ENCODE results near the gene PDHA1. TPM values are rescaled to one million over a fixed set of nuclear protein-coding genes. Genes with fewer than 3 reads are reported as not detected.

PDHA1 gene
- total RNA-seq, 1 experiment from 2014 or later = 164 TPM

DNA sequence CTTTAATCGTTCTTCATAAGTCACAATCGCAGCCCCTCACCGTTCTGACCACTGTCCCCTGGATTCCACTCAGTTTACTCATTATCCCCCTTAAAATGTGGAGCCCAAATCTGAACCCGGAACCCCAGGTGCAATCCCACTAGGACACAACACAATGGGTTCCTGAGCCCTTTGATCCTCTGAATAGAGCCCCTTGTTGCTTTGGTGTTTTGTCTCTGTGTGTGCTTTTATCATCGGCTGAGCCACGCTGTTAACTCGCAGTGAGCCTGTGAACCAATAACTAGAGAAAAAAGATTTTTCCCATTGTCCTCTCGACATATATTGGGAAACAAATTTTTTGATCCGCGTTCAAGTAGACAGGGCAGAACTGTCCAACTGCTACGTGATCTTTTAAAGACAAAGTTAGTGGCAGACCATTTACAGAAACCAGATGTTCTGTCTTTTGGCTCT lies 617 bp upstream of the PDHA1 start:
- peaks cover 28% of the 10 kb centered on the region for H3K4me1 ChIP-seq (ENCODE audit: low read length)
- DNase-seq = peak; percentile 45
- H3K27ac ChIP-seq (ENCODE audit: low read length) = peak overlapping the region; percentile 42; the same call in 1 of the 2 replicates
- H3K27me3 ChIP-seq (ENCODE audit: low read length) = no peaks in the 10 kb centered on the region
- H4K20me1 ChIP-seq (ENCODE audit: insufficient read depth, low read depth, low read length) = peaks cover 4% of the 10 kb centered on the region; the same call in 1 of the 2 replicates
- H3K9me3 ChIP-seq (ENCODE audit: low read length) = no peaks in the 10 kb centered on the region
- 0 out of 2 replicates have a peak overlapping the region, but pooled peaks have one; percentile 9 for H2AFZ ChIP-seq (ENCODE audit: low read length)
- H3K9ac ChIP-seq (ENCODE audit: low read length) = peak overlapping the region; percentile 69
- H3K9me2 ChIP-seq (replicated peaks; ENCODE audit: insufficient read depth, low read length) = no peaks in the 10 kb centered on the region
- H3K79me2 ChIP-seq (ENCODE audit: low read length) = peaks cover 41% of the 10 kb centered on the region
- H3K4me3 ChIP-seq (ENCODE audit: low read length) = peak overlapping the region; percentile 78
- no peaks in the 10 kb centered on the region for H3K36me3 ChIP-seq (ENCODE audit: insufficient read depth, low read length)
- peak overlapping the region; percentile 72 for H3K4me2 ChIP-seq (ENCODE audit: low read depth, low read length, poor library complexity, severe bottlenecking)

DNA sequence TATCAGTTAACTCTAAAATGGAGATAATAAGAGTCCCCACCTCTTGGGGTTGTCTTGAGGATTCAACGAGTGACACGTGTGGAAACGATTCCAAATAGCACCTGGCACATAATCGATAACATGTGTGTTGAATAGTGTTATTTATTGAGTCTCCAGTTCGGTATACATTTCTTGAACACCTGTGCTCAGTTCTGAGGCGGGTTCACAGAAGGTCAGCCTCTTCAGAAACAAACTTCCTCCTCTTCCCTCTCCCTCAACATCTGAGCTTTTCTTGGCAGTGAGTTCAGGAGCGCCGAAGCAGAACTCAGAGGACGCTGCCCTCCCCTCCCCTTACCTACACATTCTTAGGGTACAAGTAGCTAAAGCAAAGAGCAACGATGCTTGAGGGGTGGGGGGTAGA lies 934 bp downstream of the PDHA1 start:
- H3K4me1 ChIP-seq (ENCODE audit: low read length) = peaks cover 28% of the 10 kb centered on the region
- no peaks in the 10 kb centered on the region for H3K27me3 ChIP-seq (ENCODE audit: low read length)
- H3K36me3 ChIP-seq (ENCODE audit: insufficient read depth, low read length) = no peaks in the 10 kb centered on the region
- peak overlapping the region; percentile 68 for H3K4me2 ChIP-seq (ENCODE audit: low read depth, low read length, poor library complexity, severe bottlenecking)
- H3K4me3 ChIP-seq (ENCODE audit: low read length) = peak overlapping the region; percentile 78
- H4K20me1 ChIP-seq (ENCODE audit: insufficient read depth, low read depth, low read length) = peaks cover 4% of the 10 kb centered on the region; the same call in 1 of the 2 replicates
- no peaks in the 10 kb centered on the region for H3K9me3 ChIP-seq (ENCODE audit: low read length)
- H3K9me2 ChIP-seq (replicated peaks; ENCODE audit: insufficient read depth, low read length) = no peaks in the 10 kb centered on the region
- peak; percentile 36 for DNase-seq
- H3K27ac ChIP-seq (ENCODE audit: low read length) = no peak overlapping the region
- H3K79me2 ChIP-seq (ENCODE audit: low read length) = peaks cover 47% of the 10 kb centered on the region
- H3K9ac ChIP-seq (ENCODE audit: low read length) = peak overlapping the region; percentile 78
- H2AFZ ChIP-seq (ENCODE audit: low read length) = no peak overlapping the region

DNA sequence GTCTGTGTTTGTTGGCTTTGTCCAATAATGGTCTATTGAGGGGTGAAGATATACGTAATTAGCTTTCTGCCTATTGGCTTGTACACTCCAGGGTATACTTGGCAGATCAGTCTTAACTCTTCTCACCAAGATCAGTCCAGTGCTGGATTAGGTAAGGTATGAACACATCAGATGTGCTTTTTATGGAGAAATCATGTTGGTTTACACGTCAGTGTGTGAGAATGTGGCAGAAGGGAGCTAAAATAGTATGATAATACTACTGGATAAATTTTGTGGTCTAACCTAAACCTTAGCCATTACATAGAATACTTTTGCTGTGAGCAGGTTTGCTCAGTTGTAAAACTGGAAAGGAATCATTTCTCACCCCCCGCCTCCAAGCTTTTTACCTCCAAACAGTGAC lies 4.2 kb downstream of the PDHA1 start:
- H2AFZ ChIP-seq (ENCODE audit: low read length) = no peak overlapping the region
- no peaks in the 10 kb centered on the region for H3K9me2 ChIP-seq (replicated peaks; ENCODE audit: insufficient read depth, low read length)
- H3K9me3 ChIP-seq (ENCODE audit: low read length) = no peaks in the 10 kb centered on the region
- no peak overlapping the region for H3K27ac ChIP-seq (ENCODE audit: low read length)
- peaks cover 30% of the 10 kb centered on the region for H3K4me1 ChIP-seq (ENCODE audit: low read length)
- DNase-seq = no peak
- no peaks in the 10 kb centered on the region for H3K27me3 ChIP-seq (ENCODE audit: low read length)
- H3K9ac ChIP-seq (ENCODE audit: low read length) = no peak overlapping the region
- peaks cover 6% of the 10 kb centered on the region; the same call in 1 of the 2 replicates for H3K36me3 ChIP-seq (ENCODE audit: insufficient read depth, low read length)
- no peak overlapping the region for H3K4me2 ChIP-seq (ENCODE audit: low read depth, low read length, poor library complexity, severe bottlenecking)
- peaks cover 47% of the 10 kb centered on the region for H3K79me2 ChIP-seq (ENCODE audit: low read length)
- H3K4me3 ChIP-seq (ENCODE audit: low read length) = no peak overlapping the region
- H4K20me1 ChIP-seq (ENCODE audit: insufficient read depth, low read depth, low read length) = peaks cover 4% of the 10 kb centered on the region; the same call in 1 of the 2 replicates

DNA sequence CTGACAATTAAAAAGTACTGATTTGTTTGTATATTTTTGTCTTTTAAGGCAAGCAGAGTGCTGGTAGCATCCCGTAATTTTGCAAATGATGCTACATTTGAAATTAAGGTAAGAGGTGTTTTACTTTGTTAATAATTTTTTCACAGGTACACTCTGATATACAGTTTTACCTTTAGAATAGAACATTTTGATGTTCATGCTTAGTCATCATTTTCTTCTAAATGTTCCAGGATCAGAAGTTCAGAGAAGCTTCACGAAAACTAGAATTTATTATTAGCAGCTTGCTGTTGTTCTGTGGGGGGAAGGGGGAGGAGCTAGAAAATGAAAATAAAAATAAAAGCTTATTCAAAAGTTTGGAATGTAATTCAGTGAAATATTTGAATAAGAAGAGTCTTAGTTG lies 5.5 kb downstream of the PDHA1 start:
- Histone ChIP-seq H4K20me1 (ENCODE audit: insufficient read depth, low read depth, low read length) (peaks cover 4% of the 10 kb centered on the region; the same call in 1 of the 2 replicates), H3K9me2 (replicated peaks; ENCODE audit: insufficient read depth, low read length) (no peaks in the 10 kb centered on the region), H3K9me3 (ENCODE audit: low read length) (no peaks in the 10 kb centered on the region), H2AFZ (ENCODE audit: low read length) (no peak overlapping the region), H3K9ac (ENCODE audit: low read length) (no peak overlapping the region), H3K27ac (ENCODE audit: low read length) (no peak overlapping the region), H3K4me2 (ENCODE audit: low read depth, low read length, poor library complexity, severe bottlenecking) (no peak overlapping the region), H3K27me3 (ENCODE audit: low read length) (no peaks in the 10 kb centered on the region), H3K36me3 (ENCODE audit: insufficient read depth, low read length) (peaks cover 6% of the 10 kb centered on the region; the same call in 1 of the 2 replicates), H3K79me2 (ENCODE audit: low read length) (peaks cover 44% of the 10 kb centered on the region), H3K4me3 (ENCODE audit: low read length) (no peak overlapping the region), H3K4me1 (ENCODE audit: low read length) (peaks cover 25% of the 10 kb centered on the region)
- DNase-seq = no peak

DNA sequence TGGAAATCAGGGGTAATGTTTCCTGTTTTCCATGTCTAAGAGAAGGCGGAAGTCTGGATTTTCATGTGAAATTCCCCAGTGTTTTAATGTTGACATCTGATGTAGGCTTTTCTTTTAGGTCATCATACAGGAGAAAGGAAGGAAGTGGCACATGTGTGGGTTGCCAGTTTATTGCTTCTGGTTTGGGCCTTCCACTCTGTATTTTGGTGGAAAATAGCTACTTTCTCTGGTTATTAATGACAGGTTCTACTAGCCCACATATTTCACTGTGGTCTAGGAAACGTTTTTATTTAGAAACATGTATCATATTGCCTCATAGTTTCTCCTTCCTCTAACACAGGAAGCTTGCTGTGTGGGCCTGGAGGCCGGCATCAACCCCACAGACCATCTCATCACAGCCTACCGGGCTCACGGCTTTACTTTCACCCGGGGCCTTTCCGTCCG lies 7.2 kb downstream of the PDHA1 start:
- H3K79me2 ChIP-seq (ENCODE audit: low read length) = peaks cover 27% of the 10 kb centered on the region
- no peaks in the 10 kb centered on the region for H3K9me3 ChIP-seq (ENCODE audit: low read length)
- H3K36me3 ChIP-seq (ENCODE audit: insufficient read depth, low read length) = peaks cover 6% of the 10 kb centered on the region; the same call in 1 of the 2 replicates
- H3K9ac ChIP-seq (ENCODE audit: low read length) = no peak overlapping the region
- peaks cover 14% of the 10 kb centered on the region for H3K4me1 ChIP-seq (ENCODE audit: low read length)
- no peak overlapping the region for H3K4me2 ChIP-seq (ENCODE audit: low read depth, low read length, poor library complexity, severe bottlenecking)
- no peak overlapping the region for H2AFZ ChIP-seq (ENCODE audit: low read length)
- no peaks in the 10 kb centered on the region for H4K20me1 ChIP-seq (ENCODE audit: insufficient read depth, low read depth, low read length)
- H3K27ac ChIP-seq (ENCODE audit: low read length) = no peak overlapping the region
- no peak overlapping the region for H3K4me3 ChIP-seq (ENCODE audit: low read length)
- no peaks in the 10 kb centered on the region for H3K27me3 ChIP-seq (ENCODE audit: low read length)
- no peaks in the 10 kb centered on the region for H3K9me2 ChIP-seq (replicated peaks; ENCODE audit: insufficient read depth, low read length)
- DNase-seq = no peak

DNA sequence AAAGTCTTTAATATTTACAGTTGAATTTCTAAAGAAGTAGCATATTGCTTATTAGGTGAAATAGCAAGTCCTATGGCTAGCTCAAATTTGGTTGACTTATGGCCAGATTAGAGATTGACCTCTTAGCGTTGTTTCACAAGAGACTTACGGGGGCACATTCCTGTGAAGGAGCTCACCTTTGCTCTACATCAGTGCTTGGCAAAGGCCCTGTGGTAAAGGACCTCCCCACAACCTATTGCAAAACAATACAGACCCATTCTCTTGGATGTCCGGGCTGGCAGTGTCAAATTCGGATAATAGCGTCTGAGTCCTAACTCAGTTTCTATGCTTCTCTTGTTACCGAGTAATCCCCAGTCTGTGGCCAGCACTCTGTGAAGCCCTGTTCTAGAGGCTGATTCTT lies 10.9 kb downstream of the PDHA1 start:
- Histone ChIP-seq H3K36me3 (ENCODE audit: insufficient read depth, low read length) (peaks cover 14% of the 10 kb centered on the region; the same call in 1 of the 2 replicates), H3K9me2 (replicated peaks; ENCODE audit: insufficient read depth, low read length) (no peaks in the 10 kb centered on the region), H3K4me2 (ENCODE audit: low read depth, low read length, poor library complexity, severe bottlenecking) (no peak overlapping the region), H3K4me1 (ENCODE audit: low read length) (peaks cover 13% of the 10 kb centered on the region), H3K9ac (ENCODE audit: low read length) (no peak overlapping the region), H4K20me1 (ENCODE audit: insufficient read depth, low read depth, low read length) (no peaks in the 10 kb centered on the region), H3K4me3 (ENCODE audit: low read length) (no peak overlapping the region), H3K9me3 (ENCODE audit: low read length) (no peaks in the 10 kb centered on the region), H3K27ac (ENCODE audit: low read length) (no peak overlapping the region), H3K27me3 (ENCODE audit: low read length) (no peaks in the 10 kb centered on the region), H3K79me2 (ENCODE audit: low read length) (no peaks in the 10 kb centered on the region), H2AFZ (ENCODE audit: low read length) (no peak overlapping the region)
- DNase-seq = no peak

DNA sequence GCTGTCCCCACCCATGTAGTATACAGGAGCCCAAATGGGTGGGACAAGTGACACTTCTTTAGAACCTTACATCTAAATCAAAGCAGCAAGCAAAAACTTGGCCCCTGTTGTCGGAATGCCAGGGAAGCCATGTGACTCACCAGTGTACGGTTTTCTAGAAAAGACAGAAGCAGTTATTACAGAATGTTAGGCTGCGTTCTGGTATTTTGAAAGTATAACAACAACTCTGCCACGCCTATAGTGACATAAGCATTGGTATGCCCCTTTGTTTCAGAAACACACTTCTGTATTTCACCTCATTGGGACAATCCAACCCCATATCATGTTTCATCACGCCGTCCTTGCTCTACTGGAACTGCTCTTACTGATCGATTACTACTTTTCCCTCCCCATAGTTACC lies 14.8 kb downstream of the PDHA1 start:
- H2AFZ ChIP-seq (ENCODE audit: low read length) = no peak overlapping the region
- H3K9ac ChIP-seq (ENCODE audit: low read length) = no peak overlapping the region
- H3K9me2 ChIP-seq (replicated peaks; ENCODE audit: insufficient read depth, low read length) = no peaks in the 10 kb centered on the region
- H3K4me2 ChIP-seq (ENCODE audit: low read depth, low read length, poor library complexity, severe bottlenecking) = no peak overlapping the region
- no peaks in the 10 kb centered on the region for H3K27me3 ChIP-seq (ENCODE audit: low read length)
- peaks cover 20% of the 10 kb centered on the region for H3K36me3 ChIP-seq (ENCODE audit: insufficient read depth, low read length)
- H3K4me1 ChIP-seq (ENCODE audit: low read length) = no peaks in the 10 kb centered on the region
- DNase-seq = no peak
- no peaks in the 10 kb centered on the region for H3K9me3 ChIP-seq (ENCODE audit: low read length)
- no peaks in the 10 kb centered on the region for H4K20me1 ChIP-seq (ENCODE audit: insufficient read depth, low read depth, low read length)
- no peak overlapping the region for H3K27ac ChIP-seq (ENCODE audit: low read length)
- H3K79me2 ChIP-seq (ENCODE audit: low read length) = no peaks in the 10 kb centered on the region
- H3K4me3 ChIP-seq (ENCODE audit: low read length) = no peak overlapping the region

DNA sequence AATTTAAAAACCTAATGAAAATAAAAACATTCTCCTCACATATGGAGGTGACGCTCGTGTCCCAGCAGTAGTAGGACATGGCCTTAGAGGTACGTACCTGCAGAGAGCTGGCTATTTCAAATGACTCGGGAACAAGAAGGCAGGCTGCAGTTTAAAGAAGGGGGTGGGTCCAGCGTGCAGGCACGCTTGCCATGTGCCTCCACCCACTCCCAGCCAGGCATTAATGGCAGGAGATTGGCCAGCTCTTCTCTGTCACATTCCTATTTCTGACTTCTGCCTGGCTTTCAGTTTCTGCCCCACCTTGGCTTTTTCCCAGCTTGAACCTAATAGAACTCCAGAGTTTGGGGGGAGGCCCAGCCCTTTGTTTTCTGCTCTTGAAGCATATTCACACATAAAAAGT lies 17.2 kb downstream of the PDHA1 start:
- Histone ChIP-seq H4K20me1 (ENCODE audit: insufficient read depth, low read depth, low read length) (no peaks in the 10 kb centered on the region), H3K4me1 (ENCODE audit: low read length) (no peaks in the 10 kb centered on the region), H3K27me3 (ENCODE audit: low read length) (no peaks in the 10 kb centered on the region), H3K9me3 (ENCODE audit: low read length) (no peaks in the 10 kb centered on the region), H3K79me2 (ENCODE audit: low read length) (no peaks in the 10 kb centered on the region), H3K36me3 (ENCODE audit: insufficient read depth, low read length) (peaks cover 20% of the 10 kb centered on the region), H3K4me2 (ENCODE audit: low read depth, low read length, poor library complexity, severe bottlenecking) (no peak overlapping the region), H3K9ac (ENCODE audit: low read length) (no peak overlapping the region), H3K4me3 (ENCODE audit: low read length) (no peak overlapping the region), H2AFZ (ENCODE audit: low read length) (no peak overlapping the region), H3K27ac (ENCODE audit: low read length) (no peak overlapping the region), H3K9me2 (replicated peaks; ENCODE audit: insufficient read depth, low read length) (no peaks in the 10 kb centered on the region)
- DNase-seq = no peak

Data from Karpas-422 (cell line).